ENCODE measurements around the gene DPF3.

The DPF3 gene

GRCh38 chr14:72901361-72901760, 7.5 kb upstream of the DPF3 start:
- Histone ChIP-seq H3K4me3 (ENCODE audit: low read depth, low read length) (no peak overlapping the region), H2BK12ac (ENCODE audit: low read length) (no peak overlapping the region), H4K12ac (ENCODE audit: low read depth, low read length) (no peak overlapping the region), H3K9me3 (ENCODE audit: insufficient read depth, low read depth, low read length) (no peaks in the 10 kb centered on the region), H4K8ac (ENCODE audit: low read depth, low read length) (no peak overlapping the region), H2AFZ (ENCODE audit: insufficient read depth, low read length, poor library complexity) (no peak overlapping the region), H4K91ac (ENCODE audit: low read depth, low read length) (no peak overlapping the region), H2BK5ac (ENCODE audit: low read depth, low read length, poor library complexity) (no peak overlapping the region), H3K36me3 (ENCODE audit: control insufficient read depth in 1 of 2, insufficient read depth in 2 of 2, low read length in 2 of 2) (no peaks in the 10 kb centered on the region), H3K79me1 (ENCODE audit: low read length) (peaks cover 1% of the 10 kb centered on the region), H3K4me1 (ENCODE audit: control insufficient read depth in 1 of 2, insufficient read depth in 2 of 2, low read length in 2 of 2) (peaks cover 3 to 9% of the 10 kb centered on the region in 2 experiments), H2BK120ac (ENCODE audit: insufficient read depth, low read length, poor library complexity) (no peak overlapping the region), H3K14ac (ENCODE audit: low read length) (no peak overlapping the region), H2AK5ac (ENCODE audit: low read length) (no peak overlapping the region), H3K27me3 (ENCODE audit: insufficient read depth, low read length) (no peaks in the 10 kb centered on the region), H3K23ac (ENCODE audit: low read length) (no peak overlapping the region), H3K9ac (ENCODE audit: low read length) (no peak overlapping the region), H3K27ac (ENCODE audit: low read depth, low read length) (no peak overlapping the region), H3K4ac (ENCODE audit: low read depth, low read length) (no peak overlapping the region), H3K18ac (ENCODE audit: low read length) (no peak overlapping the region), H3K4me2 (ENCODE audit: low read length) (no peak overlapping the region), H3K79me2 (ENCODE audit: control insufficient read depth, insufficient read depth, low read length, poor library complexity) (no peaks in the 10 kb centered on the region)
- no CpG with 5 or more reads among the region's 3 CpGs for WGBS (ENCODE audit: extremely low coverage, insufficient coverage, insufficient read length)
- peak in 1 of 2 donors; percentile 25 for DNase-seq

GRCh38 chr14:72898448-72898847, 4.5 kb upstream of the DPF3 start:
- DNase-seq, result no peak
- Histone ChIP-seq H4K12ac (ENCODE audit: low read depth, low read length) (no peak overlapping the region), H3K9ac (ENCODE audit: low read length) (no peak overlapping the region), H3K4me2 (ENCODE audit: low read length) (no peak overlapping the region), H2AK5ac (ENCODE audit: low read length) (no peak overlapping the region), H2BK120ac (ENCODE audit: insufficient read depth, low read length, poor library complexity) (no peak overlapping the region), H3K14ac (ENCODE audit: low read length) (no peak overlapping the region), H3K79me2 (ENCODE audit: control insufficient read depth, insufficient read depth, low read length, poor library complexity) (no peaks in the 10 kb centered on the region), H3K36me3 (ENCODE audit: control insufficient read depth in 1 of 2, insufficient read depth in 2 of 2, low read length in 2 of 2) (no peaks in the 10 kb centered on the region), H3K9me3 (ENCODE audit: insufficient read depth, low read depth, low read length) (no peaks in the 10 kb centered on the region), H3K27me3 (ENCODE audit: insufficient read depth, low read length) (no peaks in the 10 kb centered on the region), H4K91ac (ENCODE audit: low read depth, low read length) (no peak overlapping the region), H3K18ac (ENCODE audit: low read length) (no peak overlapping the region), H3K4me3 (ENCODE audit: low read depth, low read length) (no peak overlapping the region), H3K27ac (ENCODE audit: low read depth, low read length) (no peak overlapping the region), H3K23ac (ENCODE audit: low read length) (no peak overlapping the region), H4K8ac (ENCODE audit: low read depth, low read length) (no peak overlapping the region), H3K4ac (ENCODE audit: low read depth, low read length) (no peak overlapping the region), H2BK12ac (ENCODE audit: low read length) (no peak overlapping the region), H3K79me1 (ENCODE audit: low read length) (no peaks in the 10 kb centered on the region), H2AFZ (ENCODE audit: insufficient read depth, low read length, poor library complexity) (no peak overlapping the region), H3K4me1 (ENCODE audit: control insufficient read depth in 1 of 2, insufficient read depth in 2 of 2, low read length in 2 of 2) (peaks cover 8 to 13% of the 10 kb centered on the region in 2 experiments), H2BK5ac (ENCODE audit: low read depth, low read length, poor library complexity) (no peak overlapping the region)
- no CpG with 5 or more reads among the region's 3 CpGs for WGBS (ENCODE audit: extremely low coverage, insufficient coverage, insufficient read length)

- Histone ChIP-seq H3K79me1 (ENCODE audit: low read length) (no peaks in the 10 kb centered on the region), H3K4me2 (ENCODE audit: low read length) (peak overlapping the region; percentile 98), H4K8ac (ENCODE audit: low read depth, low read length) (no peak overlapping the region), H3K27ac (ENCODE audit: low read depth, low read length) (no peak overlapping the region), H3K4ac (ENCODE audit: low read depth, low read length) (no peak overlapping the region), H3K23ac (ENCODE audit: low read length) (no peak overlapping the region), H3K14ac (ENCODE audit: low read length) (no peak overlapping the region), H4K91ac (ENCODE audit: low read depth, low read length) (no peak overlapping the region), H2BK12ac (ENCODE audit: low read length) (no peak overlapping the region), H3K18ac (ENCODE audit: low read length) (no peak overlapping the region), H3K36me3 (ENCODE audit: control insufficient read depth in 1 of 2, insufficient read depth in 2 of 2, low read length in 2 of 2) (no peaks in the 10 kb centered on the region), H3K27me3 (ENCODE audit: insufficient read depth, low read length) (peaks cover 26% of the 10 kb centered on the region), H2BK120ac (ENCODE audit: insufficient read depth, low read length, poor library complexity) (no peak overlapping the region), H3K4me3 (ENCODE audit: low read depth, low read length) (peak overlapping the region; percentile 41), H3K9ac (ENCODE audit: low read length) (no peak overlapping the region), H3K4me1 (ENCODE audit: control insufficient read depth in 1 of 2, insufficient read depth in 2 of 2, low read length in 2 of 2) (peaks cover 14 to 19% of the 10 kb centered on the region in 2 experiments), H3K9me3 (ENCODE audit: insufficient read depth, low read depth, low read length) (peaks cover 2% of the 10 kb centered on the region), H4K12ac (ENCODE audit: low read depth, low read length) (no peak overlapping the region), H2BK5ac (ENCODE audit: low read depth, low read length, poor library complexity) (no peak overlapping the region), H3K79me2 (ENCODE audit: control insufficient read depth, insufficient read depth, low read length, poor library complexity) (no peaks in the 10 kb centered on the region), H2AFZ (ENCODE audit: insufficient read depth, low read length, poor library complexity) (no peak overlapping the region), H2AK5ac (ENCODE audit: low read length) (no peak overlapping the region)
- WGBS (ENCODE audit: extremely low coverage, insufficient coverage, insufficient read length), result no CpG with 5 or more reads among the region's 25 CpGs
- peak; percentile 23 to 60 for DNase-seq
Observed at GRCh38 chr14:72894623-72895378, 900 bp upstream of the DPF3 start.

- H2AFZ ChIP-seq (ENCODE audit: insufficient read depth, low read length, poor library complexity), result no peak overlapping the region
- peaks cover 14 to 19% of the 10 kb centered on the region in 2 experiments for H3K4me1 ChIP-seq (ENCODE audit: control insufficient read depth in 1 of 2, insufficient read depth in 2 of 2, low read length in 2 of 2)
- no peaks in the 10 kb centered on the region for H3K36me3 ChIP-seq (ENCODE audit: control insufficient read depth in 1 of 2, insufficient read depth in 2 of 2, low read length in 2 of 2)
- H3K4me3 ChIP-seq (ENCODE audit: low read depth, low read length), result peak overlapping the region; percentile 41
- no CpG with 5 or more reads among the region's 11 CpGs for WGBS (ENCODE audit: extremely low coverage, insufficient coverage, insufficient read length)
- H4K12ac ChIP-seq (ENCODE audit: low read depth, low read length), result no peak overlapping the region
- H3K27me3 ChIP-seq (ENCODE audit: insufficient read depth, low read length), result peaks cover 26% of the 10 kb centered on the region
- no peak overlapping the region for H4K91ac ChIP-seq (ENCODE audit: low read depth, low read length)
- no peak for DNase-seq
- no peak overlapping the region for H2BK12ac ChIP-seq (ENCODE audit: low read length)
- peaks cover 2% of the 10 kb centered on the region for H3K9me3 ChIP-seq (ENCODE audit: insufficient read depth, low read depth, low read length)
- no peaks in the 10 kb centered on the region for H3K79me1 ChIP-seq (ENCODE audit: low read length)
- H3K23ac ChIP-seq (ENCODE audit: low read length), result no peak overlapping the region
- H2AK5ac ChIP-seq (ENCODE audit: low read length), result no peak overlapping the region
- no peak overlapping the region for H3K9ac ChIP-seq (ENCODE audit: low read length)
- H3K14ac ChIP-seq (ENCODE audit: low read length), result no peak overlapping the region
- no peak overlapping the region for H2BK120ac ChIP-seq (ENCODE audit: insufficient read depth, low read length, poor library complexity)
- H3K79me2 ChIP-seq (ENCODE audit: control insufficient read depth, insufficient read depth, low read length, poor library complexity), result no peaks in the 10 kb centered on the region
- H4K8ac ChIP-seq (ENCODE audit: low read depth, low read length), result no peak overlapping the region
- H3K4me2 ChIP-seq (ENCODE audit: low read length), result peak overlapping the region; percentile 98
- H3K4ac ChIP-seq (ENCODE audit: low read depth, low read length), result no peak overlapping the region
- H2BK5ac ChIP-seq (ENCODE audit: low read depth, low read length, poor library complexity), result no peak overlapping the region
- no peak overlapping the region for H3K18ac ChIP-seq (ENCODE audit: low read length)
- H3K27ac ChIP-seq (ENCODE audit: low read depth, low read length), result no peak overlapping the region
Observed at GRCh38 chr14:72894323-72894622, 372 bp upstream of the DPF3 start.

Measured in trophoblast cell (in vitro differentiated cells and primary cell).